C1 segment of cervical spinal cord (tissue), 14 donors: Measurements from ENCODE around the gene USP46.

ENCODE experiments used
- DNase-seq, 14 donors: peaks; one replicate each; lab custom pipeline; 2025; lab: John Stamatoyannopoulos, UW

USP46 gene

GRCh38 chr4:52657618-52658501 is 1.2 kb downstream of the USP46 start:
- DNase-seq, result peak in 9 of 14 donors; percentile 5 to 80 (median 32)

GRCh38 chr4:52657292-52657617 is 1.8 kb downstream of the USP46 start:
- DNase-seq, result peak in 1 of 14 donors; percentile 29

- DNase-seq, result no peak
Measured at GRCh38 chr4:52655506-52655905, 3.6 kb downstream of the USP46 start.

- DNase-seq, result no peak
Measured at GRCh38 chr4:52651996-52652672, 7.0 kb downstream of the USP46 start.

GRCh38 chr4:52648836-52649235 is 10.3 kb downstream of the USP46 start:
- no peak for DNase-seq

- DNase-seq, result peak in 1 of 14 donors; percentile 61
Measured at GRCh38 chr4:52646741-52647140, 12.4 kb downstream of the USP46 start.

GRCh38 chr4:52646096-52646495 is 13.0 kb downstream of the USP46 start:
- DNase-seq, result peak in 1 of 14 donors; percentile 35

GRCh38 chr4:52645300-52645699 is 13.8 kb downstream of the USP46 start:
- DNase-seq, result no peak

GRCh38 chr4:52643785-52644244 is 15.3 kb downstream of the USP46 start:
- DNase-seq, result peak in 5 of 14 donors; percentile 5 to 67 (median 24)

- no peak for DNase-seq
Measured at GRCh38 chr4:52643190-52643589, 15.9 kb downstream of the USP46 start.

GRCh38 chr4:52641854-52642563 is 17.1 kb downstream of the USP46 start:
- no peak for DNase-seq

- DNase-seq, result no peak
Measured at GRCh38 chr4:52640808-52641565, 18.1 kb downstream of the USP46 start.

- DNase-seq, result no peak
Measured at GRCh38 chr4:52638717-52639116, 20.4 kb downstream of the USP46 start.

GRCh38 chr4:52637116-52637515 is 22.0 kb downstream of the USP46 start:
- DNase-seq, result peak in 1 of 14 donors; percentile 6

GRCh38 chr4:52635560-52635959 is 23.5 kb downstream of the USP46 start:
- DNase-seq, result no peak

- DNase-seq, result no peak
Measured at GRCh38 chr4:52635130-52635529, 24.0 kb downstream of the USP46 start.

GRCh38 chr4:52633846-52634245 is 25.3 kb downstream of the USP46 start:
- no peak for DNase-seq

- no peak for DNase-seq
Measured at GRCh38 chr4:52628974-52629373, 30.1 kb downstream of the USP46 start.

GRCh38 chr4:52628543-52628942 is 30.6 kb downstream of the USP46 start:
- DNase-seq, result no peak

- DNase-seq, result peak in 1 of 14 donors; percentile 10
Measured at GRCh38 chr4:52627876-52628275, 31.2 kb downstream of the USP46 start.

GRCh38 chr4:52625216-52625615 is 33.9 kb downstream of the USP46 start:
- no peak for DNase-seq
